ENCODE data around the gene PITPNM3.

GRCh38 chr17:6485646-6486412 lies 70.5 kb downstream of the PITPNM3 start:
- TF ChIP-seq, protein P1, sequence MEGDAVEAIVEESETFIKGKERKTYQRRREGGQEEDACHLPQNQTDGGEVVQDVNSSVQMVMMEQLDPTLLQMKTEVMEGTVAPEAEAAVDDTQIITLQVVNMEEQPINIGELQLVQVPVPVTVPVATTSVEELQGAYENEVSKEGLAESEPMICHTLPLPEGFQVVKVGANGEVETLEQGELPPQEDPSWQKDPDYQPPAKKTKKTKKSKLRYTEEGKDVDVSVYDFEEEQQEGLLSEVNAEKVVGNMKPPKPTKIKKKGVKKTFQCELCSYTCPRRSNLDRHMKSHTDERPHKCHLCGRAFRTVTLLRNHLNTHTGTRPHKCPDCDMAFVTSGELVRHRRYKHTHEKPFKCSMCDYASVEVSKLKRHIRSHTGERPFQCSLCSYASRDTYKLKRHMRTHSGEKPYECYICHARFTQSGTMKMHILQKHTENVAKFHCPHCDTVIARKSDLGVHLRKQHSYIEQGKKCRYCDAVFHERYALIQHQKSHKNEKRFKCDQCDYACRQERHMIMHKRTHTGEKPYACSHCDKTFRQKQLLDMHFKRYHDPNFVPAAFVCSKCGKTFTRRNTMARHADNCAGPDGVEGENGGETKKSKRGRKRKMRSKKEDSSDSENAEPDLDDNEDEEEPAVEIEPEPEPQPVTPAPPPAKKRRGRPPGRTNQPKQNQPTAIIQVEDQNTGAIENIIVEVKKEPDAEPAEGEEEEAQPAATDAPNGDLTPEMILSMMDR (IDR thresholded peaks at IDR 0.05), result no peak
- no peak for TF ChIP-seq POLR2AphosphoS5 (IDR thresholded peaks at IDR 0.05; ENCODE audit: insufficient read depth in 1 of 2, low read depth in 1 of 2)
- no peak for TF ChIP-seq POLR2A (IDR thresholded peaks at IDR 0.05)
